ENCODE data around the gene TUBB4A.

The TUBB4A gene

DNA sequence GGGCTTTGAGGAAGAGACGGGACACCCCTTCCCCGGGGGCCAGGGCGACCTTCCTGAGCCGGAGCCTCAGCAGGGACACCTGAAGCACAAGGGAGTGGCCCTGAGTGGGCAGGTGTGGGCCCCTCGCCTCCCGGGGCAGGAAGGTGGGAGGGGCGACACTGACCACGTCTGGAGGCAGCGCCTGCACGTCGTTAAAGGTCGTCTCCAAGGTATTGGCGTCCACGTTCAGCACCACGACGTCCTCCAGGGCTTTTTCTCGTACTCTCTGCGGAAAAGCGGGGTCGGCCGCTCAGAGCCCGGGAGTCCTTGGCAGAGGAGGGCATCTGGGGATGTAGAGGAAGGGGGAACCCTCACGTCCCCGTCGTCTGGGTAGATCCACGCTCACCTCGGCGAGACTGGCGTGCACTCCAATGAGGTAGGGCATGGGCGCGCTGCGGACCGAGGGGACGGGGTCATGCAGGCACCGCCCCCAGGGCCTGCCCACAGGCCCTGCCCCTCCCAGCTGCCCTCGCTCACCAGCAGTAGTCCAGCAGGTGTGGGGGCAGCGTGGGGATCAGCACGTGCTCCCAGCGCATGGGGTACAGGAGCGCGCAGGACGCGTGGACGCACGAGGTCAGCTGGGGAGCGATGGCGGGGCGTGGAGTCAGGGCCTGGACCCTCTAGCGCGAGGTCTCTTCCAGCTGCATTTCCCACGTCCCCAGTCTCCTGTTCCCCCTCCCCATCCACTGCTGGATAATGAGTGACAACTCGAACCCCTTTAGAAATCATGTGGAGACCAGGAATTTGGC is 26.6 kb downstream of the TUBB4A start:
- no peak overlapping the region for H3K4me3 ChIP-seq (ENCODE audit: low read depth, low read length)
- no peak for TF ChIP-seq CTCF (IDR thresholded peaks at IDR 0.05; ENCODE audit: low read depth, low read length, missing control alignments)
- no peak for DNase-seq (ENCODE audit: low read depth)

DNA sequence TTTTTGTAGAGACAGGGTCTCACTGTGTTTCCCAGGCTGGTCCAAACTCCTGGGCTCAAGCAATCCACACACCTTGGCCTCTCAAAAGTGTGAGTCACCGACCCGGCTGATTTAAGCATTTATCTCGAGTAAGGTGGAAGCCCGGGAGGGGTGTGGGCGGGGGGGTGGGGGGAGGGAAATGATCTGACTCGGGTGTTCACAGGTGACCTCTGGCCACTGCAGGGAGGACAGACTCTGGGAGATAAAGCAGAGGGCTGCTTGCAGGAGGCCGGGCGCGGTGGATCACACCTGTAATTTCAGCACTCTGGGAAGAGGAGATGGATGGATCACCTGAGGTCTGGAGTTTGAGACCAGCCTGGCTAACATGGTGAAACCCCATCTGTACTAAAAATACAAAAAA is 28.5 kb downstream of the TUBB4A start:
- no peak for TF ChIP-seq CTCF (IDR thresholded peaks at IDR 0.05; ENCODE audit: low read depth, low read length, missing control alignments)
- no peak for DNase-seq (ENCODE audit: low read depth)
- H3K4me3 ChIP-seq (ENCODE audit: low read depth, low read length): no peak overlapping the region

DNA sequence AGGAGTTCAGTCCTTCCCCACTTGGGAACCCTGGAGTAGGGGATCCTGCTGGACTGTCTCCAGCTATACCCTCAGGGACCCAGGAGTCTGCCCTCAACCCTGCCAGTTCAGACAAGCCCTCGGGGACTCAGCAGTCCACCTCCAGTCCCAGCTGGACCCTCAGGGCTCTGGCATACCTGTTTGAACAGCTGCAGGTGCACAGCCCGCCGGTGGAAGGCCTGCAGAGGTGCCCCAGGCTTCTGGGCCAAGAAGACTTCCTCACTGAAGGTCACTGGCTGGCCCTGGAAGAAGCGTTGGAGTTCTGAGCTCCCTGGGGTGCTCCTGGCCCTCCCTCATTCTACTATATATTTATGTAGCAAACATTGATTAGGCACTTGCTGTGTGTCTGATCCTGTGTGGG is 29.4 kb downstream of the TUBB4A start:
- H3K4me3 ChIP-seq (ENCODE audit: low read depth, low read length): no peak overlapping the region
- no peak for TF ChIP-seq CTCF (IDR thresholded peaks at IDR 0.05; ENCODE audit: low read depth, low read length, missing control alignments)
- DNase-seq (ENCODE audit: low read depth): no peak

DNA sequence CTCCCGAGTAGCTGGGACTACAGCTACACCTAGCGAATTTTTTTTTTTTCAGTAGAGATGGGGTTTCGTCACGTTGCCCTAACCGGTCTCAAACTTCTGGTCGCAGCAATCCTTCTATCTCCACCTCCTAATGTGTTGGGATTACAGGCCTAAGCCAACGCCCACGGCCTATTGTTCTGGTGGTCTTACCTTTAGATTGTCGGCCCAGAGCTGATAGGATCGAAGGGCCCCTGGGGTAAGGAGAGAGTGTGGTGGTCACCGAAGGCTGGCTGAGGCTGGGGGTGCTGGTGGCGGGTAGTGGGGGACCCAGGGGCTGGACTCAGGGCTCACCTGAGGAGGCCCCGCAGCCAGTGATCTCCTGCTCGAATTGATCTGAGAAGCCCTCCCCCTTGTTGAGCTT is 31.0 kb downstream of the TUBB4A start:
- no peak for TF ChIP-seq CTCF (IDR thresholded peaks at IDR 0.05; ENCODE audit: low read depth, low read length, missing control alignments)
- DNase-seq (ENCODE audit: low read depth): no peak
- no peak overlapping the region for H3K4me3 ChIP-seq (ENCODE audit: low read depth, low read length)

GRCh38 chr19:6470173-6470572 is 31.9 kb downstream of the TUBB4A start:
- no peak for DNase-seq (ENCODE audit: low read depth)
- TF ChIP-seq CTCF (IDR thresholded peaks at IDR 0.05; ENCODE audit: low read depth, low read length, missing control alignments): no peak
- H3K4me3 ChIP-seq (ENCODE audit: low read depth, low read length): no peak overlapping the region

DNA sequence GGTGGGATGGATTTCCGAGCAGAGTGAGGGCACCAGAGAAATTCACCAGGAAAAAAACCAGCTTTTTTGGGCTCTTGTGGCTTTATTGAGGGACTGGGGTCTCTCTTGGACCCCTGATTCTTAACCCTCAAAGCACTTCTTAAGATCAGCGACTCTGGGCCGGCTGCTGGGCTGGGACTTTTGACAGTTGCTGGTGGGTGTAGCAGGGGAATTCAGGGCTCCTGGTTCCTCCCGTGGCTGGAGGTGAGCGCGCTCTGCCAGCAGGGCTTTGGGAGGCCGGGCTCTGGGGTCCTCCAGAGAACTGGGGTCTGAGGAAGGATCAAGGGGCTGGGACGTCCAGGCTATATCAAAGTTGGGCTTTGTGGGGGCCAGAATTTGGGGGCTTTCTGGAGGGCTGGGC is 34.7 kb downstream of the TUBB4A start:
- no peak for DNase-seq (ENCODE audit: low read depth)
- TF ChIP-seq CTCF (IDR thresholded peaks at IDR 0.05; ENCODE audit: low read depth, low read length, missing control alignments): no peak
- H3K4me3 ChIP-seq (ENCODE audit: low read depth, low read length): no peak overlapping the region

All from GM12864 (cell line).